ENCODE measurements around the gene SLAIN2.

The SLAIN2 gene

DNA sequence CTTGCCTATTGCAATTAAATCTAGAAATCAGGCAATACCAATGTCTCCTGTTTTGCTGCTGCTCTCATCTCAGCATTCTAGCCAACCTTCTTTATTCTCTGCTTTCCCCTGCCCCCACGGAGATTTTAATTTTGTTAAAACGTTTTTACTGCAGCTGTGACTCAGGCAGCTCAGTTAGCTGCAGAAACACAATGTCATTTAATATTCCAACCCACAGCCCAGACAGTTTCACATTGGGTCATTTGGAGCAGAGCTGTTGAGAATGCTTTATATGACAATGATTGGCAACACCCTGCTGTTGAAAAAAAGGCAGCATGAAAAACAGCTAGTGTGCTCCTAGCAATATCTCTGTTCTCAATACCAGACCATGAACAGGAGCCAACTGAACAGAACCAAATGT lies 129.2 kb downstream of the SLAIN2 start:
- H3K27ac ChIP-seq = no peak overlapping the region
- no peak for TF ChIP-seq ZFX (IDR thresholded peaks at IDR 0.05; ENCODE audit: borderline replicate concordance)
- TF ChIP-seq, protein P1, sequence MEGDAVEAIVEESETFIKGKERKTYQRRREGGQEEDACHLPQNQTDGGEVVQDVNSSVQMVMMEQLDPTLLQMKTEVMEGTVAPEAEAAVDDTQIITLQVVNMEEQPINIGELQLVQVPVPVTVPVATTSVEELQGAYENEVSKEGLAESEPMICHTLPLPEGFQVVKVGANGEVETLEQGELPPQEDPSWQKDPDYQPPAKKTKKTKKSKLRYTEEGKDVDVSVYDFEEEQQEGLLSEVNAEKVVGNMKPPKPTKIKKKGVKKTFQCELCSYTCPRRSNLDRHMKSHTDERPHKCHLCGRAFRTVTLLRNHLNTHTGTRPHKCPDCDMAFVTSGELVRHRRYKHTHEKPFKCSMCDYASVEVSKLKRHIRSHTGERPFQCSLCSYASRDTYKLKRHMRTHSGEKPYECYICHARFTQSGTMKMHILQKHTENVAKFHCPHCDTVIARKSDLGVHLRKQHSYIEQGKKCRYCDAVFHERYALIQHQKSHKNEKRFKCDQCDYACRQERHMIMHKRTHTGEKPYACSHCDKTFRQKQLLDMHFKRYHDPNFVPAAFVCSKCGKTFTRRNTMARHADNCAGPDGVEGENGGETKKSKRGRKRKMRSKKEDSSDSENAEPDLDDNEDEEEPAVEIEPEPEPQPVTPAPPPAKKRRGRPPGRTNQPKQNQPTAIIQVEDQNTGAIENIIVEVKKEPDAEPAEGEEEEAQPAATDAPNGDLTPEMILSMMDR (IDR thresholded peaks at IDR 0.05) = no peak

DNA sequence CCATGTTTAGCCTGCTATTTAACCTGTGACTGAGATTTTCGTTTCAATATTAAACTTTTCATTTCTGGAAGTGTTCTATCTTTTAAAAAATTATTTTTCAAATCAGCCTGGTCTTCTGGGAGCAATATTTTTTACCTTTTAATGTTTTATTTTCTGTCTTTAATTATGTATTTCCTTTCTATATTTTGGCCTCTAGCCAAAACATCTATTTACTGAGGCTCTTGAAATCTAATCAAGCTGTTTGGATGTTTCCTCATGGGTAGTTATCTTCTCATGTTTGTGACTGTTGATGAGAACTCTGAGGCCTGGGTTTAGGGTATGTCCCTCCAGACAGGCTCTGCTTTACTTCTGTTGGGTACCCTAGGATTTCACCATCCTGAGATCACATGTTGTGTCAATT lies 131.5 kb downstream of the SLAIN2 start:
- no peak overlapping the region for H3K27ac ChIP-seq
- TF ChIP-seq, protein P1 (IDR thresholded peaks at IDR 0.05) = no peak
- no peak for TF ChIP-seq ZFX (IDR thresholded peaks at IDR 0.05; ENCODE audit: borderline replicate concordance)

DNA sequence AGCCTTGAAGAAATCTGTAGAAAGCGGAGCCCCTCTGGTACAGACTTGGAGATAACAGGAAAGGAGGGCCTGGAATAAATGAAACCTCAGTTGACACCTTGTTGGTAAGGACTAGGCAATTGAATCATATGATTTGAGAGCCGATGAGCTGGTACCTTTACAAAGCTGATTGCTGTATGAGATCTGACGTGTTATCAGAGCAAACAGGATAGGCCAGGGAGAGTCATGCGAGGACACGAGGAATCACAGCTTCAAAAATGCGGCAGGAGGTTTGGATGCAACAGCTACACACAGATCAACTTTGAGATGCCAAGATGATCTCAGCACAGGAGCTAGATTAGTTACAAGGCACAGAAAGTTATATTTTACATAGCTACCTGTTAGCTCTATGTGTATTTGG lies 134.4 kb downstream of the SLAIN2 start:
- TF ChIP-seq ZFX (IDR thresholded peaks at IDR 0.05; ENCODE audit: borderline replicate concordance) = no peak
- TF ChIP-seq, protein P1 (IDR thresholded peaks at IDR 0.05) = no peak
- H3K27ac ChIP-seq = no peak overlapping the region

Measured in 22Rv1 (cell line).